Vagina (tissue), 2 donors: ENCODE measurements around the gene LLGL1. TPM values are rescaled to one million over a fixed set of nuclear protein-coding genes. Genes with fewer than 3 reads are reported as not detected.

ENCODE experiments used
- DNase-seq, 2 donors: peaks; one replicate each; pipeline ENCODE4 v3.0.0-alpha.2; 2017; ENCODE audit errors: extremely low spot score in 2 of 2
- H3K27ac ChIP-seq: fragments of 200-600 bp; sonication (generic); one replicate; pipeline ENCODE4 v1.5.1; 2019
- H3K27me3 ChIP-seq: fragments of 200-600 bp; sonication (generic); one replicate; pipeline ENCODE4 v1.5.1; 2019
- H3K36me3 ChIP-seq, 2 donors: fragments of 200-600 bp; sonication (generic); one replicate each; pipeline ENCODE4 v1.5.1; 2017 to 2019
- H3K4me1 ChIP-seq: fragments of 200-600 bp; sonication (generic); one replicate; pipeline ENCODE4 v1.5.1; 2019
- H3K4me3 ChIP-seq, 2 donors: fragments of 200-600 bp; sonication (generic); 1 replicate in 1 of 2; 2 replicates in 1 of 2; pipeline ENCODE4 v1.5.1; 2016 to 2019
- H3K9me3 ChIP-seq: fragments of 200-600 bp; sonication (generic); one replicate; pipeline ENCODE4 v1.5.1; 2019
- CTCF ChIP-seq, 3 experiments: fragments of 450-650 bp in 2 of 3; fragments of 200-600 bp in 1 of 3; sonication (generic) in 1 of 3; IDR thresholded peaks; one replicate each; pipeline ENCODE4 v1.5.1; 2017 to 2019; ENCODE audit warnings: antibody characterized with exemption in 3 of 3, mild to moderate bottlenecking in 2 of 3, moderate library complexity in 2 of 3
- POLR2A ChIP-seq, 2 donors: fragments of 450-650 bp; IDR thresholded peaks; one replicate each; pipeline ENCODE4 v1.6.1; 2017; ENCODE audit warnings: antibody characterized with exemption in 2 of 2, mild to moderate bottlenecking in 2 of 2, moderate library complexity in 2 of 2
- POLR2AphosphoS5 ChIP-seq, 2 donors: sonication (generic); formaldehyde crosslinking; IDR thresholded peaks; one replicate each; pipeline ENCODE4 v1.9.0; 2017; ENCODE audit warnings: antibody characterized with exemption in 2 of 2, mild to moderate bottlenecking in 2 of 2, low read depth in 1 of 2; ENCODE audit not compliant: insufficient read depth in 1 of 2
- intact Hi-C: fragments of 100-400 bp; cut with DNase I; formaldehyde crosslinking; loops from one replicate; pipeline ENCODE4 v1.15.1; 2023
- total RNA-seq: library from RNA; depleted of rRNA; stranded (reverse); fragments of >200 nt; gene quantifications from one replicate; pipeline ENCODE4 v1.2.3, GENCODE V29; 2016

Gene LLGL1
- total RNA-seq, 1 donor from 2014 or later: 27.7 TPM

GRCh38 chr17:18218756-18219415 lies 6.5 kb upstream of the LLGL1 start:
- intact Hi-C loops: no loop called here
- no peak for DNase-seq
- no peak overlapping the region for H3K27ac ChIP-seq
- H3K4me3 ChIP-seq: no peak overlapping the region
- H3K27me3 ChIP-seq: no peaks in the 10 kb centered on the region
- no peaks in the 10 kb centered on the region for H3K36me3 ChIP-seq
- TF ChIP-seq CTCF (IDR thresholded peaks at IDR 0.05): no peak
- no peak for TF ChIP-seq POLR2A (IDR thresholded peaks at IDR 0.05)
- TF ChIP-seq POLR2AphosphoS5 (IDR thresholded peaks at IDR 0.05; ENCODE audit: insufficient read depth in 1 of 2, low read depth in 1 of 2): no peak
- H3K9me3 ChIP-seq: no peaks in the 10 kb centered on the region
- no peaks in the 10 kb centered on the region for H3K4me1 ChIP-seq

DNA sequence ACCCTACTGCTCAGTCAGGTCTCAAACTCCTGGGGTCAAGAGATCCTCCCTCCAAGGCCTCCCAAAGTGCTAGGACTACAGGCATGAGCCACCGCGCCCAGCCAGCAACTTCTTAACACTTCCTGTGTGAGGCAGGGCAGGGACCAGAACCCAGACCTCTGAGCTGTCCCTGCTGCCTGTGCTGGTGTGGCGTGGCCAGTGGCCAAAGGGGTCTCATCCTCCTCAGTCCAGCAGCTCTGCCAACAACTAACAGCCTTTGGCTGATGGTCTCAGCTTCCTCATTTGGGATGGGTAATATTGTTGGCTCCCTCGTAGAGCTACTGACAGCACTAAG lies 1.4 kb upstream of the LLGL1 start:
- DNase-seq: no peak
- Histone ChIP-seq H3K27ac (peak overlapping the region; percentile 52), H3K36me3 (no peaks in the 10 kb centered on the region), H3K4me1 (peaks cover 22% of the 10 kb centered on the region), H3K27me3 (no peaks in the 10 kb centered on the region), H3K4me3 (no peak overlapping the region), H3K9me3 (no peaks in the 10 kb centered on the region)
- TF ChIP-seq POLR2A (IDR thresholded peaks at IDR 0.05): no peak
- TF ChIP-seq POLR2AphosphoS5 (IDR thresholded peaks at IDR 0.05; ENCODE audit: insufficient read depth in 1 of 2, low read depth in 1 of 2): no peak
- TF ChIP-seq CTCF (IDR thresholded peaks at IDR 0.05): no peak
- intact Hi-C loops: loop anchor here (5.0 kb wide), 1 partner anchor 37 kb away; no protein-coding TSS in a partner anchor

DNA sequence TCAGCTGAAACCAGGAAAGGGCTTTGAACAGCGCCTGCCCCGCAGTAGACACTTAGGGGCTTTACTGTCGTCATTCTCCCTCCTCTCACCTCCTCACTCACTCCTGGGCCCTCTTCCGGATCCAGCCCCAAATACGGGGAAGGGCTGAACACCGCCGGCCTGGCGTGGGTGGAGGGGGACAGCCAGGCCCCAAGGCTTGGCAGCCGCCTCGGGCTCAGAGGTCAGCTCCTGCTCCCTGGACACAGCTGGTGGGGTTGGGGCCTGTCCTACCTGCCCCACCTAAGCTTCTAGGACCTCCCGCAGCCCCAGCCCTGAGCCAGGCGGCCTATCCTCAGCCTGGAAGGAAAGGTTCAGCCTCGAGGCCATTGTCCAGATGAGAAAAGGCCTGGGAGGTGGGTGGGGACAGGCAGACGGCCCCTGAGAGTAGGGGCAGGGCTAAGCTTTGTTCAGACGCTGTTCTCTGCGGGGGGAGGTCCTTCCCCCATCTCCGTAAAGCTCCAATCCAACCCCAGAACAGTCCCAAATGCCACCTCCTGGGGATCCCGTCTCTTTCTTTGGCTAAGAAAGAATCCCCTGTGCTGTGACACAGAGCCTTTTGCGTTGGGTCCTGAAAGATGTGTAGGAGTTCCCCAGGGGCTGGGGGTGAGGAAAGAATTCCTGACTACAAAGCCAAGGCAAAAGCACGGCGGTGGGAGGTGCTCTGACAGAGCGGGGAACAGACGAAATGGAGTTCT lies 881 bp upstream of the LLGL1 start:
- intact Hi-C loops: loop anchor here (5.0 kb wide), 1 partner anchor 37 kb away; no protein-coding TSS in a partner anchor
- peaks cover 22% of the 10 kb centered on the region for H3K4me1 ChIP-seq
- H3K4me3 ChIP-seq: peak overlapping the region; percentile 36 to 45
- DNase-seq: no peak
- no peaks in the 10 kb centered on the region for H3K27me3 ChIP-seq
- no peaks in the 10 kb centered on the region for H3K9me3 ChIP-seq
- no peaks in the 10 kb centered on the region for H3K36me3 ChIP-seq
- TF ChIP-seq POLR2A (IDR thresholded peaks at IDR 0.05) (no peak), POLR2AphosphoS5 (IDR thresholded peaks at IDR 0.05; ENCODE audit: insufficient read depth in 1 of 2, low read depth in 1 of 2) (no peak), CTCF (IDR thresholded peaks at IDR 0.05) (no peak)
- H3K27ac ChIP-seq: peak overlapping the region; percentile 52

GRCh38 chr17:18225642-18226283 lies 328 bp downstream of the LLGL1 start:
- H3K36me3 ChIP-seq: no peaks in the 10 kb centered on the region
- peak overlapping the region; percentile 64 for H3K27ac ChIP-seq
- no peak for DNase-seq
- intact Hi-C loops: no loop called here
- no peaks in the 10 kb centered on the region for H3K9me3 ChIP-seq
- H3K4me1 ChIP-seq: peaks cover 22% of the 10 kb centered on the region
- H3K4me3 ChIP-seq: peak overlapping the region; percentile 55 to 64
- no peaks in the 10 kb centered on the region for H3K27me3 ChIP-seq
- TF ChIP-seq POLR2A (IDR thresholded peaks at IDR 0.05) (no peak), POLR2AphosphoS5 (IDR thresholded peaks at IDR 0.05; ENCODE audit: insufficient read depth in 1 of 2, low read depth in 1 of 2) (no peak), CTCF (IDR thresholded peaks at IDR 0.05) (no peak)
